ENCODE results near the gene TUBGCP2.
"Not testable (repeated sequence)": the region's sequence is repeated elsewhere in the genome, so short reads cannot be mapped to it uniquely, and the experiment has no call there.

Gene TUBGCP2

DNA sequence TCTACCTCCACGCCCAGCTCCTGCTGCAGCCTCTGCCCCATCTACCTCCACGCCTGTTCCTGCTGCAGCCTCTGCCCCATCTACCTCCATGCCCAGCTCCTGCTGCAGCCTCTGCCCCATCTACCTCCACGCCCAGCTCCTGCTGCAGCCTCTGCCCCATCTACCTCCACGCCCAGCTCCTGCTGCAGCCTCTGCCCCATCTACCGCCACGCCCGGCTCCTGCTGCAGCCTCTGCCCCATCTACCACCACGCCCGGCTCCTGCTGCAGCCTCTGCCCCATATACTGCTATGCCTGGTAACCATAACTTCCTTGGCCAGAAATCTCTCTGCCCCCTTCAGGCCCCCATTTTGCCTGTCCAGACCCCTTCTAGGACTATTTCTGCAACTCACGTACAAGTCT, 43.6 kb downstream of the TUBGCP2 start:
- DNase-seq (ENCODE audit: low read depth): not testable (repeated sequence)

DNA sequence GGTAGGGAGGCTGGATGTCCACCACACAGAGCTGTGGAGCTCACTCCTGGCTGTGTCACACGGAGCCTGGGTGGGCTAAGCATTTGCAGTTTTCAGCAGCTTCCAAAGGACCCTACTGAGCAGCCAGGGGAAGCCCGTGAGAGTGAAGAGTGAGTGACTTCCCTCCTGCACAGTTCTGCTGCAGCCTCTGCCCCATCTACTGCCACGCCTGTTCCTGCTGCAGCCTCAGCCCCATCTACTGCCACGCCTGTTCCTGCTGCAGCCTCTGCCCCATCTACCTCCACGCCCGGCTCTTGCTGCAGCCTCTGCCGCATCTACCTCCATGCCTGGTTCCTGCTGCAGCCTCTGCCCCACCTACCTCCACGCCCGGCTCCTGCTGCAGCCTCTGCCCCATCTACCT, 44.2 kb downstream of the TUBGCP2 start:
- DNase-seq (ENCODE audit: low read depth): no peak

DNA sequence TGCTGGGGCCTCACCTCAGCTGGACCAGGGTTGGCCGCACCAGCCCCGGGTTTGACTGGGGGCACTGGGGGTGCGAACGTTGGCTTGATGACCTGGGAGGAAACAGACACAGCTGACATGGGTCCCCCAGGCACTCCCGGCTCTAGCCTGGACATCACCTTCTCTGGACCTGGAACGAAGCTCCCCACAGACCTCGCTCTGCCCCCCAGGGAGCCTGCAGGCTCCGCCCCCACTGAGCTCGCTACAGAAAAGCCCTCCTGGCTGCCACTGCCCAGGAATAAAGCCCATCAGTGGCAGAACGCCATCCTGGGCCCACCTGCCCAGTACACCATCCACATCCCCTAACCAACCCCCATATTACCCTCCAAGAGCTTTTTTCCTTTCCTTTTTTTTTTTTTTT, 45.0 kb downstream of the TUBGCP2 start:
- no peak for DNase-seq (ENCODE audit: low read depth)

DNA sequence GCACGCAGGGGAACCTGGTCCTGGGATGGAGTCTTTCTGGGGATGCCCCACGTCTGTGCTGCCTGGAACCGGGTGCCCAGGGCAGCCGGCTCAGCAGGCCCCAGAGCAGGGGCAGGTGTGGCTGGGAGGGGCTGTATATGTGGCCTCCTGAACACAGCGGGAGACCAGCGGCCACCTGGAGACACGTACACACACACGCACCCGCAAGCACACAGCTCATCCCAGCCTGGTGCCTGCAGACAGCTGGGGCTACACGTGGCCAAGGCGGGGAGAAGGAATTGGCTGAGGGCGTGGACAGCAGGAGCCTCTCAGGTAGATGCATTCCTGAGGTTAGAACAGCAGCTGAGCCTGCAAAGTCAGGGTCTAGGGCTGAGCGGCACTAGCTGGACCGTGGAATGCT, 46.0 kb downstream of the TUBGCP2 start:
- no peak for DNase-seq (ENCODE audit: low read depth)

DNA sequence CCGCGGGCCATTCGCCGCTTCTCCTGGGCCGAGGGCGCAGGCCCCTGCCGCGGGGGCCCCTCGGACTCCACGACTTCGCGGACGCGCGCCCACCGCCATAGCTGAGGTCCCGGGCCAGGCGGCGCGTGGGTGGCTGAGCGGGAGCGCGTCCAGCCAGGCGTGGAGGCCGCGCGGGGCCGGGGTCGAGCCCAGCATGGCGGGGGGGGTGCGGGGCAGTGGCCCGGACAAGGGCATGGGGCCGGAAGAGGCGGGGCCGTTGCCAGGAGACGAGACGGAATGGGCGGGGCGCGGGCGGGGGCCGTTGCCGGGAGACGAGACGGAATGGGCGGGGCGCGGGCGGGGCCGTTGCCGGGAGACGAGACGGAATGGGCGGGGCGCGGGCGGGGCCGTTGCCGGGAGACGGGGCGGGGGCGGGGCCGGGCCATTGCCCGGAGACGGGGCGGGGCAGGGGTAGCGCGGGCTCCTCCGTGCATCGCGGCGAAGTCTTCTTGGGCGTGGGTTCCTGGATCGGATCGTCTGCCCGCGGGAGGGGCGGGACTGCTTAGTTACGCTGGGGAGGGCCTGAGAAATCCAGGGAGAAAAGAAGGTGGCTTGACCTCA, 46.8 kb downstream of the TUBGCP2 start:
- DNase-seq (ENCODE audit: low read depth): no peak

DNA sequence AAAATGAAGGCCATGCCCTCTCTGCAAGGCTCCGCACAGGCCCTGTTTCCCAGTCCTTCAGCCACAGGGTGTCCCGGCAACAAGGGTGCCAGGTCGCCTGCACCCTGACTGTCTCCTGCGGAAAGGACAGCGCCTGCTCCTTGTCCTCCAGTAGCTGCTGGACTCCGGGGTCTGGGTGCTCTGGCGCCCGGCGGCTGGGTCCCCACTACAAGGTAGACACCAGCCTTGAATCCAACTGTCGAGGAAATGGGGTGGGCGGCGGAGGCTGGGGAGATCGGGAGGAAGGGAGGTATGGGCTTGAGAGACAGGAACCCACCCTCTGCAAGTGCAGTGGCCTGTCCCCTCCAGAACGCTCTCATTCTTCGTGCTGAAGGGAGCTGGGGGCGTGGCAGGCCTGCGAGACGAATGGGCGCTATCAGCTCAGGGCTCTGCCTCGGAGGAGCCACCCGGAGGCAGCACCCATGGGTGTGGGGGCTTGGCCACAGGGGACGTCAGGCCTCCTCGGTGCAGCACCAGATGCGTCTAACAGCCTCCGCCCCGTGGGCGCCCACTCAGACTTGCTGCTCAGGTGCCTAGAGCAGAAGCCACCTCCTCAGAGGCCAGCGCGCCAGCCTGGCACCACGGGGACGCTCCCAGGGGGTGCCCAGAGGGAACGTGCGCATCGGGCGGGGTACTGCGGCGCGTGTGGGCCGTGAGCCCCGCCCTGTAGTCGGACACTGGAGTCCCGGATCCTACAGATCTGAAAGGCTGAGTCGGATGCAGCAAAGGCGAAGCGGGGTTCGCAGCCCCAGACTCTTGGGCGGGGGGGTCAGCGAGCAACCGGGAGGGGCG, 47.6 kb downstream of the TUBGCP2 start:
- no peak for DNase-seq (ENCODE audit: low read depth)

DNA sequence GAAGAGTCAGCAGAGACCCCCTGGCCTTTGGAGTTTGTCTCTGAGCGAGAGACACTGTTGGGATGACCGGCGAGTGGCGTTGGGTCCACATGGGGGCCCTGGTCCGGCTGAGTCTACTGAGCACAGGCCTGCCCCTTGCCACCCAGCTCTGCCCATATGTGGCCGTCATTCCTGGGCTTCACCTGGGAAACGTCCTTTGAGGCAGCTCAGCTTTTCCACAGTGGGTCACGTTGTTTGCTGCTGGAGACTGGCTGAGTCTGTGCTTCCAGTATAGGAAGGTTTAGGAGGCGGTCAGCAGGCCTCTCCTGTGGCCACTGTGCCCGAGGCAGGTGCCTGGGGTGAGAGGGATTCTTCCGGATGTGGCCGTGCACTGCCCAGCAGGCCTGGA, 49.1 kb downstream of the TUBGCP2 start:
- DNase-seq (ENCODE audit: low read depth): no peak

DNA sequence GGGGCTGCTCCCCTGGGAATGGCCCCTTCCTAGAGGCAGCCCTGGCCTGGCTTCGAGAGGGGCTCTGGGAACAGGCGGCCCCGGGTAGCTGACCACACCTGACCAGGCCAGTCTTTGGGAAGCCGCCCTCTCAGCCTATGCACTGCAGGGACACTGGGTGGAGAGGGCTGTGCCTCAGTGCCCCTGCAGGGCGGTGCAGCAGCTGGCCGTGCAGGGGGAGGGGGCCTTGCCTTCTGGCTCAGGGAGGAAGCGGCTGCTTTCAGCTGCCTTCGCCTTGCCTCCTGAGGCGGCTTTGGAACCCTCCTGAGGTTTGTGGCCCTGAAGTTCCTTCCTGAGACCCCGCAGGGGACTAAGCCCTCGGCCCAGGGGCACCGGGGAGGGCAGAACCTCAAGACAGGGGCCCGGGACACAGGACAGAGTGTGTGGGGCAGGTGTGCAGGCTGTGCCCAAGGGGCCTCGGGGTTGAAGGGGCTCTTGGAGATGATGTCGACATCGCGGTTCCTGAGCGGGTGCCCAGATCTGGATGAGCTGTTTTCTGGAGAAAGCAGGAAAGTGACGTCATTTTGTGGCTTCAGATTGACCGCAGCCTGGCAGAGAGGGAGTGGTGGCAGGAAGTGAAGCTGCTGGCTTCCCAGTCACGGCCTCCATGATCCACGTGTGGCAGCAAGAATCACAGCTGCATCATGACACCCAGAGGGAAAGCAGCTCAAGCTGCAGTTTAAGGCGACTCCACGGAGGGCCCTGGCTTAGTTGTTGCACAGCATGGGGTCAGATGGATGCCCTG, 49.7 kb downstream of the TUBGCP2 start:
- peak; percentile 97 for DNase-seq (ENCODE audit: low read depth)

DNA sequence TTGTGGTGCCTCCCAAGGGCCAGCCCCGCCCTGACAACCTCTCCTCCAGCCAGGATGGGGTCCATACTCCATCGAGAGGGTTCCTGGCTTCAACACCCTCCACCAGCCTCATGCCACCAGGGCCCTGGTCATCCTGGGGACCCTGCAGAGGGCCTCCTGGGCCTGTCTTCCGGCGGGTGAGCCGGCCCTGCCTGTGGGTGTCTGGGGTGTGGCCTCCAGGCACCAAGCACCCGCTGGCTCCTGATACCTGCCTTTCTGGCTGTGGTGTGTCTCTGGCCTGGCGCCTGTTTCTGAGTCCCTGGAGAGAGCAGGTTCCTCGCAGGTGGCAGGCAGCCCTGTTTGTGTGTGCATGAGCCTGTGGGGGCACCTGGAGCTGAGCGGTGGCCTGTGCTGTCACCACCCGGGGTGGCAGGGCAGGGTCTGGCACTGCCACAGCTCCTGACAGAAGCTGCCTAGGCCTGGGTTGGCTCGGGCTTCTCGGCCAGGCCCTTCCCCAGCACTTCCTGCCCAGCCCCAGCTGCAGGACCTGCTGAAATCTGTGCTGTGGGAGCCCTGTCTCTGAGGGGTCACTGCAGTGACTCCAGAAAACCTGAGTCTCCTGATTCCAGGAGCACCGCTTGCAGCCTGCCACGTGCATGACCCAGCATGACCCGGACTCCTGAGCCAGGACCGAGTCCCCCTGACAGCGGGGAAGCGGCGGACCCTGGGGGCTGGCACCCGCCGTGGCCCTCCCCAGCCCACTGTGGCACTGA, 50.4 kb downstream of the TUBGCP2 start:
- DNase-seq (ENCODE audit: low read depth): no peak

DNA sequence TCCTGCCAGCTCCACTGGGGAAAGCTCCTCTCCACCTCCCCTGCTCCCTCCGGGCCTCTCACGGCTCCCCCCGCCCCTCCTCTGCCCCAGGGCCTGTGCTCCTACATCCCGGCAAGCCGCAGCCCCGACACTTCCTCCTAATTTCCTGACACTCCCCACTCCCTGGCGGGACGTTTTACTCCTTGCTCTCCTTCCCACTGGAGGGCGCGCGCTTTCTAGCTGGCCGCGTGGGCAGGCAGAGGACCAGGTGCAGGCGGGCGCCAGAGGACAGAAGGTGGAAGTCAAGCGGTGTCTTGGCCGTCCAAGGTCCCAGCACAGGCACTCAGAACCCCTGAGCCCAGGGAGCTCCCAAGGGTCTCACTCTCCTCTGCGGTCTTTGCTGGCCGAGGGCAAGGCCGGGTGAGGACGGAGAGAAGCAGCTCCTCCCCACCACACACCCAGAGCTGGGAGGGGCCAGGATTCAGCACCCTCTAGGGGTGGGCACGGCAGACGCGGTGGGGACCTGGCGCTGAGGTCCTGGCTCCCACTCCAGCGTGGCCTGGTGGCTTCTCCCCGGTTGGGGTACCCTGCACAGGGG, 51.1 kb downstream of the TUBGCP2 start:
- DNase-seq (ENCODE audit: low read depth): no peak

DNA sequence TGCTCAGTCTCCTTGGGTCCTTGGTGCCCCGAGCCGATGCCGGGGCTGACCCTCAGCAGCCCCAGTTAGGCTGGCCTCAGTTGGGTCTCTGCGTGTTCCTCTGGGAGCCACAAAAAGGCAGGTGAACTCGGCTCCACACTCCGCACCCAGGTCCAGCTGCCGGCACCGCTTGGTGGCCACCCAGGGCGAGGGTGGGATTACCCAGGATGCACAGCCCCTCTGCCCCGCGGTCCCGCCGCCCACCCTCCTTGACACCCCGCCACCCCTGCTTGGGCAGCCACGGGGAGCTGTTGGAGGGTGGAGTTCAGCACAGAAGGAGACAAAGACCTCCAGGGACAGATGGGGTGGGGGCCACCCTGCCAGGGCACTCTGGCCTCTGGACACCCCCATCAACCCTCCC, 53.3 kb downstream of the TUBGCP2 start:
- DNase-seq (ENCODE audit: low read depth): no peak

DNA sequence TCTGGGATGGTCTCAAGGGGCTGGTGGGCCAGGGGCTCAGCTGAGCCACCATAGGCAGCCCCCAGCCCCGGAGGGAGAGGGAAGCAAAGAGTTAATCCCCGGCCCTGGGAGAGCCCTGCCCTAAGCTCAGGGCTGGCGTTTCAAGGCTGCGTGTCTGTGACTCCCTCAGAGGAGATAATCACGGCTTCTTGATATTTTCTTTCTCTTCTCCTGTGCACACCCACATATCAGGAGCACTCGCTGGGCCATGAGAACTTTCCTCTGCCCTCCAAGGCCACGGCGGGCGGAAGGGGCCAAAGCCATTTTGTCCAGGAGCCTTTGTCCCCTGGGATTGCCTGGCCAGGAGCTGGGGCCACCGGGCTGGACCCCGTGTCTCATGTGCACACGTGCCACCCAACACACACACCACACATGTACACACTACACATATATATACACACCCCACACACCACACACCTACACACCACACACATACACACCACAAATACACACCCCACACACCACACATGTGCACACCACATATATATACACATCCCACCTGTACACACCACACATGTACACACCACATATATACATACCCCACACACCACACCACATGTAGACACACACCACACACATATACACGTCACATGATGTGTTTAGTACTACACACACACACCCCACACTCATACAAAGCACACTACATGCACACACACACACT, 54.1 kb downstream of the TUBGCP2 start:
- no peak for DNase-seq (ENCODE audit: low read depth)

DNA sequence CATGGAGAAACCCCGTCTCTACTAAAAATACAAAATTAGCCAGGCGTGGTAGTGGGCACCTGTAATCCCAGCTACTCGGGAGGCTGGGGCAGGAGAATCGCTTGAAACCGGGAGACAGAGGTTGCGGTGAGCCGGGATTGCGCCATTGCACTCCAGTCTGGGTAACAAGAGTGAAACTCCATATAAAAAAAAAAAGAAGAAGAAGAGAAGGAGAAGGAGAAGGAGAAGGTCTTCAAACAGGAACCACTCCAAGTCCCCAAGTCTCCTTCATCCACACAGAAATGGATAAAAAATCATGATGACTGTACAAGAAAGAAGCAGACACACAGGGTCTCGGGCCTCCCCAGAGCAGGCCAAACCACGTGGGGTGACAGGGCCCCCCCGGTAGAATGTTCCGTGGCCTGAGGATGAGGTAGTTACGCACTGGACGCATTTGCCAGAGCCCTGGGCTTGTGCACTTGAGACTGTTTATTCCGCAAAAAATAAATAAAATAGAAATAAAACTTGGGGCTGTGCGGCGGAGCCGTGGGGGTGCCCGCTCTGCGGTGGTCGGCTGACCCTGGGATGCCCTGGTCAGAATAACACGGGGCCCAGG, 55.2 kb downstream of the TUBGCP2 start:
- DNase-seq (ENCODE audit: low read depth): no peak

DNA sequence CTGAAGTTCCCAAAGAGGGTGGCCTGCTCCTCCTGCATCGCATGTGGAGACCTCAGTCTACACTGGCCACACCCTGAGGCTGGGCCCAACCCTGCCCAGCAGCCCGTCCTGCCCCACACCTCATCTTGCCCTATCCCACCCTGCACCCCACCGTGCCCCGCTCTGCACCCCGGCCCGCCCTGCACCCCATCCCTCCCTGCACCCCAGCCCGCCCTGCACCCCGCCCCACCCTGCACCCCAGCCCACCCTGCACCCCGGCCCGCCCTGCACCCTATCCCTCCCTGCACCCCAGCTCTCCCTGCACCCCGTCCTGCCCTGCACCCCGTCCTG, 56.5 kb downstream of the TUBGCP2 start:
- no peak for DNase-seq (ENCODE audit: low read depth)

DNA sequence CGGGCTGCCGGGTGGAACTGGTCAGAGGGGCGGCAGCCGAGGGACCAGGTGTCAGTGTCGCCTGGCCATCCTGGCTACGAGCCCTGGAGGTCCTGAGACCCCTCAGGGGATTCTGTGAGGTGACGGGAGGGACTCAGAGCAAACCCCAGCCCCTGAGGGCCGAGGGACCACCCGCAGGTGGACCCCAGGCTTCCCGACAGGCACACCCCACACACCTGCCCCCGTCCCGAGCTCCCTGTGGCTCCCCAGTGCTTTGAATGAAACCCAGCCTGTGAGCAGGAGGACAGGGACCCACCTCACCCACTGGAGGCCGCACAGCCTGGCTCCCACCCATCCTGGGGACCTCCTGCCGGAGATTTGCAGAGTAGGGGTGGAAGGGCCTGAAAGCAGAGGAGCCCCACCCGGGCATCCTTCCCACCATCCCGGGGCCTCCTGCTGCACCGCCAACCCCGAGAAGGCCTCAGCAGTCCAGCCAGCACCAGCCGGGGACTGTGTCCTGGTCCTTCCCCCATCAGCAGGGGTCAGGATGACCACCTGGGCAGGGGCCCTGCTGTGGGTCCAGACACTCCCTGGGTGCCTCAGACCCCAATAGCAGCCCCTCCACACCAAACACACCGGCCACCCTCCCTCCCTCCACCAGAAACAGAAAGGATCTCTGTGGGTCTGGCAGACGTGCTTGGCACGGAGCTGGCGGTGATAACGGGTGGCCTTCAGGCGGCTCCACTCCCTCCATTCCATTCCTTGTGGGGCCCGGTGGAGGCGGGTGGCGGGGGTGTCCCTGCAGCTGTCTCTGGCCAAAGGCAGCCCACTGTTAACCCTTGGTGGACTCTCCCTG, 57.1 kb downstream of the TUBGCP2 start:
- no peak for DNase-seq (ENCODE audit: low read depth)

DNA sequence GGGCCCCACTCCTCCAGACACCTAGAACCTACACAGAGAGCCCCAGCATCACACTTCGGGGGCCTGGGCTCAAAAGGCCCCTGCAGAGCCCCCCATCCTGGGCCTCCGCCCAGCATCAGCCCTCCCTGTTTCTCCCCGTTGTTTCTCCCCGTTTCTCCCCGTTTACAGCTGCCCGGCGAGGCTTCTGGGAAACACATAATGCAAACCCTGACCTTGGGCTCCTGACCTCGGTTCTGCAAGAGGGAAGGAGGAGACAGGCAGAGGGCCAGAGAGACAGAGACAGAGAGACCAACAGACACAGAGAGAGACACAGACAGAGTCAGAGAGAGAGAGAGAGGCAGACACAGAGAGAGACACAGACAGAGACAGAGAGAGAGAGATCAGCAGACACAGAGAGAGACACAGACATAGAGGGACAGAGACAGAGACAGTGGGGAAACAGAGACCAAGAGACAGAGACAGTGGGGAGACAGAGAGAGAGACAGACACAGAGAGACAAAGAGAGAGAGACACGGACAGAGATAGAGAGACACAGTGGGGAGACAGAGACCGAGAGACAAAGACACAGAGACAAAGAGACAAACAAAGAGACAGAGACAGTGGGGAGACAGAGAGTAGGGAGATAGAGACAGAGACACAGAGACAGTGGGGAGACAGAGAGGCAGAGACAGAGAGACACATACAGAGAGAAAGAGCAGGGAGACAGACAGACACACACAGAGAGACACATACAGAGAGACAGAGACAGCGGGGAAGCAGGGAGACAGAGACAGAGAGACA, 58.5 kb downstream of the TUBGCP2 start:
- DNase-seq (ENCODE audit: low read depth): no peak

DNA sequence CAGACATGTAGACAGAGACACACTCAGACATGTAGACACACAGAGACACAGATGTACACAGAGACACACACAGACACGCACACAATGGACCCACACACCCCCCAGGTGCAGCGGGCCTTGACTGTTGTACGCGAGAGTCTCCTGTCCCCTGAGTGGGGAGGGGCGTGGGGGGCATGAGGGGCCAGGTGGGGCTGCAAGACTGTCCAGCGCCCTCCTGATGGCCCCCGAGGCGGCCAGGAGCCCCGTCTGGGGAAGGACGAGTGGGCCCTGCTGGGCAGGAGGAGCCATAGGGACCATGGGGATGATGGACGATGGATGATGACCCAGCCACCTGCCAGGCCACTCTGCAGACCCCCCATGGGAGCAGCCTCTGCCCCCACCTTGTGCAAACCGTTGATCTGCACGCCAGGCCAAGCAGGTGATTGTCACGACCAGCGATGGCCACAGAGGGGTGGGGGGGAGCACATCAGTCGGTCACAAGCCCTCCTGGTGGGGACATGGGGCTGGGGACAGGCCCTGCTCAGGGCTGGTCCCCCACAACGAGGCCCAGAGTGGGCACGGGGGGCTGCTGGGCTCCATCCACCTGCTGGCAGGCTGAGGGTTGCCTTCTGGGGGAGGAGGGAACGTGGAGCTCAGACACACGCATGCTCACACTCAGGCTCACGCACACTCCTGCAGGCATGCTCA, 59.4 kb downstream of the TUBGCP2 start:
- DNase-seq (ENCODE audit: low read depth): no peak

DNA sequence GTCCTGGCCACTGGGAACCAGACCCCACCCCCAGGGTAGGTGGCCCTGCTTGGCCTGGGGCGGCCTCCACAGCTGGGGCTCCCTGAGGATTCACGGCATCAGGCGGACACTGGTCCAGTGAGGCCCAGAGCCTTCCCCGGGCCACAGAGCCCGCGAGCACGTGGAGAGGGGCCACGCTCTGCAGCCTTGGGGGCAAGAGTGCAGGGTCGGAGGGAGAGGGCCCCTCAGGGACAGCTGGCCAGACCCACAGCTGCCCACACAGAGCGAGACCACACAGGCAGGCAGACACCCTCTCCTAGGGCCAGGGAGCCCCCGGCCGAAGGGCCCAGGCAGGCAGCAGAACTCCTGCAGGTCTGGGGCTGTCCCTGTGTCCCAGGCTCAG, 60.3 kb downstream of the TUBGCP2 start:
- no peak for DNase-seq (ENCODE audit: low read depth)
